Measurements from ENCODE around the gene PAF1. TPM values are rescaled to one million over a fixed set of nuclear protein-coding genes. Genes with fewer than 3 reads are reported as not detected.

The PAF1 gene
- total and polyA plus RNA-seq, 2 donors (not counting 3 experiments of a cell fraction or from before 2014, with no cell fraction given): 55.1 to 90.8 TPM

DNA sequence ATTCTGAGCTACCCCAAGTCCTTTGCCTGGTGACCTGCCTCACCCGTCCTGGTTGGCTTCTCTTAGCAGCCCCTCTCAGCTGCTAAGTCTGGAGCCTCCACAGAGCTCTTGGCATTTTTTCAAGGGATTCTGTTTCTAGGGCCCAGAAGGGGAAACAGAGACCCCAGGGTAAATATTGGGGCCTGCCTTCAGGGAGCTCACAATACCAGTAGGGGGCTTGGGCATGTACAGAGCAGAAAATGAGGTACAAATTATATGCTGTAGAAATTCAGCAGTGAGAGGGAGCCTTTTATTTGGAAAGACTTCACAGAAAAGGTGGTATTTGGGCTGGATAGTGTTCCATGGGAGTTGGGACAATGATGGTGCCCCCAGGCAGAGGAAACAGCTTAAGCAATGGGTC lies 45.0 kb downstream of the PAF1 start:
- Histone ChIP-seq H3K9me3 (replicated peaks; ENCODE audit: control insufficient read depth, insufficient read depth, low read length) (no peaks in the 10 kb centered on the region), H3K79me2 (ENCODE audit: control insufficient read depth, insufficient read depth, low read length) (peaks cover 32% of the 10 kb centered on the region), H2AFZ (ENCODE audit: low read depth, low read length) (no peak overlapping the region), H3K27ac (ENCODE audit: insufficient read depth, low read depth, low read length) (no peak overlapping the region), H3K4me1 (ENCODE audit: control insufficient read depth, extremely low read depth, insufficient read depth, low read length) (peaks cover 16% of the 10 kb centered on the region), H3K36me3 (ENCODE audit: control insufficient read depth in 2 of 2, extremely low read depth in 1 of 2, insufficient read depth in 2 of 2, low read length in 2 of 2) (no peaks in the 10 kb centered on the region), H3K27me3 (ENCODE audit: control insufficient read depth in 2 of 2, insufficient read depth in 2 of 2, low read length in 2 of 2) (no peaks in the 10 kb centered on the region), H3K9me1 (replicated peaks; ENCODE audit: control insufficient read depth, extremely low read depth, insufficient read depth, low read length) (no peaks in the 10 kb centered on the region), H3K4me2 (ENCODE audit: insufficient read depth, low read length) (no peak overlapping the region), H4K20me1 (replicated peaks; ENCODE audit: control insufficient read depth, extremely low read depth, insufficient read depth, low read length) (peaks cover 2% of the 10 kb centered on the region), H3K9ac (replicated peaks; ENCODE audit: extremely low read depth, insufficient read depth, low read length) (no peak overlapping the region), H3K4me3 (replicated peaks in 1 of 3; ENCODE audit: insufficient read depth in 1 of 3, low read depth in 1 of 3, low read length in 3 of 3) (no peak overlapping the region)
- no peak for DNase-seq (ENCODE audit: low read depth, low spot score)
- dilution Hi-C loops (cut with MboI; ENCODE audit: extremely low pct_ligation_motif_present, low sequenced_read_pairs): no loop called here
- intact Hi-C loops (cut with micrococcal nuclease): no loop called here
- FAIRE-seq: no peak
- CTCF ChIA-PET: no interaction called here
- POLR2A ChIA-PET: no interaction called here
- BruUV-seq (replicated peaks): no TSS peak
- TF ChIP-seq FOS (IDR thresholded peaks at IDR 0.05; ENCODE audit: borderline replicate concordance, insufficient read depth, low read length): no peak
- no peak for TF ChIP-seq MYC (IDR thresholded peaks at IDR 0.05; ENCODE audit: low read depth, low read length)
- TF ChIP-seq, protein P1, sequence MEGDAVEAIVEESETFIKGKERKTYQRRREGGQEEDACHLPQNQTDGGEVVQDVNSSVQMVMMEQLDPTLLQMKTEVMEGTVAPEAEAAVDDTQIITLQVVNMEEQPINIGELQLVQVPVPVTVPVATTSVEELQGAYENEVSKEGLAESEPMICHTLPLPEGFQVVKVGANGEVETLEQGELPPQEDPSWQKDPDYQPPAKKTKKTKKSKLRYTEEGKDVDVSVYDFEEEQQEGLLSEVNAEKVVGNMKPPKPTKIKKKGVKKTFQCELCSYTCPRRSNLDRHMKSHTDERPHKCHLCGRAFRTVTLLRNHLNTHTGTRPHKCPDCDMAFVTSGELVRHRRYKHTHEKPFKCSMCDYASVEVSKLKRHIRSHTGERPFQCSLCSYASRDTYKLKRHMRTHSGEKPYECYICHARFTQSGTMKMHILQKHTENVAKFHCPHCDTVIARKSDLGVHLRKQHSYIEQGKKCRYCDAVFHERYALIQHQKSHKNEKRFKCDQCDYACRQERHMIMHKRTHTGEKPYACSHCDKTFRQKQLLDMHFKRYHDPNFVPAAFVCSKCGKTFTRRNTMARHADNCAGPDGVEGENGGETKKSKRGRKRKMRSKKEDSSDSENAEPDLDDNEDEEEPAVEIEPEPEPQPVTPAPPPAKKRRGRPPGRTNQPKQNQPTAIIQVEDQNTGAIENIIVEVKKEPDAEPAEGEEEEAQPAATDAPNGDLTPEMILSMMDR (IDR thresholded peaks at IDR 0.05; ENCODE audit: extremely low read depth in 1 of 2, insufficient read depth in 1 of 2, low read depth in 1 of 2, low read length in 2 of 2): no peak
- TF ChIP-seq GATA2 (IDR thresholded peaks at IDR 0.05; ENCODE audit: insufficient read depth, insufficient read length, low read depth, low read length): no peak
- TF ChIP-seq EZH2 (IDR thresholded peaks at IDR 0.05; ENCODE audit: borderline replicate concordance, low read depth, low read length, severe bottlenecking): no peak
- TF ChIP-seq POLR2AphosphoS5 (IDR thresholded peaks at IDR 0.05; ENCODE audit: insufficient read depth, low read depth, low read length): no peak
- TF ChIP-seq POLR2A (IDR thresholded peaks at IDR 0.05; ENCODE audit: low read depth, low read length): no peak
- TF ChIP-seq, protein P2, sequence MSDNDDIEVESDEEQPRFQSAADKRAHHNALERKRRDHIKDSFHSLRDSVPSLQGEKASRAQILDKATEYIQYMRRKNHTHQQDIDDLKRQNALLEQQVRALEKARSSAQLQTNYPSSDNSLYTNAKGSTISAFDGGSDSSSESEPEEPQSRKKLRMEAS (IDR thresholded peaks at IDR 0.05; ENCODE audit: insufficient read depth, insufficient read length): no peak
- TF ChIP-seq JUN (IDR thresholded peaks at IDR 0.05; ENCODE audit: borderline replicate concordance, insufficient read depth, insufficient read length, low read depth): no peak

Data from endothelial cell of umbilical vein (primary cell).